Caki2 (cell line): ENCODE results near the gene ABTB1. TPM values are rescaled to one million over a fixed set of nuclear protein-coding genes. Genes with fewer than 3 reads are reported as not detected.

ENCODE experiments used
- DNase-seq: peaks from one replicate; pipeline ENCODE4 v3.0.0-alpha.2; 2015; ENCODE audit warnings: low read depth
- in situ Hi-C: cut with HindIII; loops from 2 replicates; pipeline ENCODE4 v1.10.0; 2016; ENCODE audit warnings: low sequenced_read_pairs, low pct_unique_long_range_greater_than_20kb, mixed read lengths
- total RNA-seq: library from RNA; depleted of rRNA; stranded (reverse); fragments of >200 nt; shearing (Covaris generic); gene quantifications from 2 replicates; pipeline ENCODE4 v1.2.3, GENCODE V29; 2014; ENCODE audit warnings: low replicate concordance

The ABTB1 gene
- total RNA-seq, 1 experiment from 2014 or later: 23.7 TPM

DNA sequence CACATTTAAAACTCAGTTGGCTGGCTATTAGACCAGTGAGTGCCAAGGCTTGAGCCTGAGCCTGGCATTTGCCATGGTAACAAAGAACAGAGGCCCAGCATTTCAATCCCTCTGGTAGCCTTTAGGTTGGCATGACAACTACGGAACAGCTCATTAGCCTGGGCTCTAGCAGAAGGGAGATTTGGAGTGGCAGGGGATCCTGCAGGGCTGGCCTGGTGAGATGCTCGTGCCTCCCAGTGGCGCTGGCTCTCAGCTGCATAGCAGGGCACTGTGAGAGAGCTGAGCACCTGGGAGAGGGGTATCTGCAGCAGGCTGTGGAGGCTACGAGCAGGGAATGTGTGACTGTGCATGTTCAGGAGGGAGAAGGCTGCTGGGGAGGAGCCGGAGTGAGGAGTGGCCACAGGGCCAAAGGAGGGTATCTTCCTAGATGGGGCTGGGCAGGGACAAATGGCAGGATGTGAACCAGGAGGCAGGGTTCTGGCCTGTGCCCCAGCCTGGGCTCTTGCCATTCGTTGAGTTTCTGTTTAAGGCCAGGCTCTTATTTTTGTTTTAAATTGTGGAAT is 5.6 kb upstream of the ABTB1 start:
- in situ Hi-C loops: no loop called here
- no peak for DNase-seq

- in situ Hi-C loops: no loop called here
- DNase-seq: no peak
Measured at GRCh38 chr3:127668906-127669305, 3.8 kb upstream of the ABTB1 start.

GRCh38 chr3:127669541-127670228 is 3.1 kb upstream of the ABTB1 start:
- no peak for DNase-seq
- in situ Hi-C loops: no loop called here

GRCh38 chr3:127670229-127670559 is 2.6 kb upstream of the ABTB1 start:
- in situ Hi-C loops: no loop called here
- DNase-seq: no peak

GRCh38 chr3:127670761-127671522 is 1.8 kb upstream of the ABTB1 start:
- DNase-seq: no peak
- in situ Hi-C loops: no loop called here

DNA sequence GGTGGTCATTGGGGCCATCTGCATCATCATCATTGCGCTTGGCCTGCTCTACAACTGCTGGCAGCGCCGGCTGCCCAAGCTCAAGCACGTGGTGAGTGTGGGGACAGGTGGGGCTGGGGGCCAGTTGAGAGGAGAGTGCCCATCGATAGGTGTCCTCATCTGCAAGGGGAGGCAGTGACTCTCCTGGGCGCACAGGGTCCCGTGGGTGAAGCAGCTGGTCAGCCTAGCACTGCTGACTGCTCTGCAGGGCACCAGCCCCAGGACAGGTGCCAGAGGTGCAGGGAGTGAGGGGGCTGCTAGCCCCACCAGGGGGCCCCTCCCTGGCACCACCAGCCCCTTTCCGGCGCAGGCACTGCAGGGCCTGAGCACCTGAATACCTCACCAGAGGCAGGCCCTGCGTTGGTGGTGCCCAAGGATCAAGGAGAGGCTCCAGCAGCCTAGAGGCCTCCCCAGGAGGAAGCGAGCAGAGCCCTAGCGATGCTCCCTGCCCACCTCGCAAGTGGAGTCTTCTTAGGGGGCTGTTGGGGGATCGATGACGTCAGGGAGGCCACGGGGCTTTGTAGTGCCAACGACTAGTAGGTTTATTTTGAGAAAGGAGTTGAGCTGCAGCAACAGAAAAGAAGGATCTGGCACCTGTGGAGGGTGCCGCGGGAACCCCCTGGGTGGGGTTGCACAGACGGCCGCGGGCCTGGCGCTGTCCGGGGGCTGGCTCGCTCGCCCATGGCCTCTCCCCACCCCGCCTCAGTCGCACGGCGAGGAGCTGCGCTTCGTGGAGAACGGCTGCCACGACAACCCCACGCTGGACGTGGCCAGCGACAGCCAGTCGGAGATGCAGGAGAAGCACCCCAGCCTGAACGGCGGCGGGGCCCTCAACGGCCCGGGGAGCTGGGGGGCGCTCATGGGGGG is 976 bp upstream of the ABTB1 start:
- in situ Hi-C loops: no loop called here
- DNase-seq: no peak

GRCh38 chr3:127673191-127674100 is 694 bp downstream of the ABTB1 start:
- in situ Hi-C loops: no loop called here
- DNase-seq: no peak

GRCh38 chr3:127674101-127674721 is 1.5 kb downstream of the ABTB1 start:
- in situ Hi-C loops: no loop called here
- DNase-seq: no peak

DNA sequence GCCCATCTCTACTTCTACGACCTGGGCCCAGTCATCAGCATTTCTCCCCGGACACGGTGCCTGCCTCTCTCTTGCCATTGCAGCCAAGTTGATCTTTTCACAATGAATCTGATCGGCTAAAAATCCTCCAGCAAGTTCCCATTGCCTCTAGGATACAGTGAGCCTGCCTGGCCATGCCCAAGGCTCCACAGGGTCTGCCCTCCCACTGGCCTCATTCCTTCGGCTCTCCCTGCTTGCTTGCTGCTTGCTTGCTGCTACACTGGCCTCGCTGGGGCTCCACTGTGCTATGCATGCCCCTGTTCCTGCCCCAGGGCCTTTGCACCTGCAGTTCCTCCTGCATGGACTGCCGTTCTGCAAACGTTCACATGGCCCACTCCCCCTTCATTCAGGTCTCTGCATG is 2.0 kb downstream of the ABTB1 start:
- in situ Hi-C loops: no loop called here
- DNase-seq: no peak

- in situ Hi-C loops: no loop called here
- no peak for DNase-seq
Measured at GRCh38 chr3:127675651-127676391, 3.1 kb downstream of the ABTB1 start.

DNA sequence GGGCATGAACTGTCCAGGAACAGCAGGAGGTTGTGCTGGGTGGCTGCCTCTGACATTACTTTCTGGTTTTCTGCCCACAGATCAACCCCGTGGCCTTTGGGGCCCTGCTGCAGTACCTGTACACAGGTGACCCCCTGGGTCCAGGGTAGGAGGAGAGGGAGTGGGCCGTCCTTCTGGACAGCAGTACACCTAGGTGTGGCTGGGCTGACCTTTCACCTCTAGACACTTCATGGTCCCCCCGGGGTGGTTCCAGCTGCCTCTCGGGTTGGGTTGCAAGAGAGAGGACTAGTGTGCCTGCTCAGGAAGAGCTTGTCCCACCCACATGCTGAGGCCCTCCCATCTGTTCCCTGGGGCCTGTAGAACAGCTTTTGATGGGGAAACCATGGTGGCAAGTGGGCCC is 3.7 kb downstream of the ABTB1 start:
- no peak for DNase-seq
- in situ Hi-C loops: no loop called here

GRCh38 chr3:127676921-127677351 is 4.2 kb downstream of the ABTB1 start:
- no peak for DNase-seq
- in situ Hi-C loops: no loop called here

GRCh38 chr3:127677541-127678314 is 5.0 kb downstream of the ABTB1 start:
- in situ Hi-C loops: no loop called here
- DNase-seq: no peak

GRCh38 chr3:127678315-127678599 is 5.5 kb downstream of the ABTB1 start:
- in situ Hi-C loops: no loop called here
- no peak for DNase-seq

GRCh38 chr3:127678611-127679533 is 6.1 kb downstream of the ABTB1 start:
- in situ Hi-C loops: no loop called here
- DNase-seq: no peak
